Duodenal mucosa (tissue), 2 donors: Measurements from ENCODE around the gene TNFSF8.

Experiments used
- H3K27ac ChIP-seq: one replicate; pipeline ENCODE4 v1.7.0; 2013; ENCODE audit warnings: low read depth, low read length
- H3K27me3 ChIP-seq, 2 donors: one replicate each; pipeline ENCODE4 v1.7.0; 2013; ENCODE audit warnings: low read length in 2 of 2, control low read depth in 1 of 2; ENCODE audit not compliant: insufficient read depth in 2 of 2, control insufficient read depth in 1 of 2
- H3K36me3 ChIP-seq, 2 donors: one replicate each; pipeline ENCODE4 v1.7.0; 2013; ENCODE audit warnings: low read length in 2 of 2, control low read depth in 1 of 2; ENCODE audit not compliant: insufficient read depth in 2 of 2, control insufficient read depth in 1 of 2
- H3K4me1 ChIP-seq, 2 donors: one replicate each; pipeline ENCODE4 v1.7.0; 2013; ENCODE audit warnings: low read length in 2 of 2, control low read depth in 1 of 2; ENCODE audit not compliant: insufficient read depth in 2 of 2, control insufficient read depth in 1 of 2
- H3K4me3 ChIP-seq, 2 donors: one replicate each; pipeline ENCODE4 v1.7.0; 2013; ENCODE audit warnings: low read length in 2 of 2, low read depth in 1 of 2
- H3K9ac ChIP-seq, 2 donors: one replicate each; pipeline ENCODE4 v1.7.0; 2013; ENCODE audit warnings: low read length in 2 of 2, low read depth in 1 of 2
- H3K9me3 ChIP-seq, 2 donors: one replicate each; pipeline ENCODE4 v1.7.0; 2013; ENCODE audit warnings: low read length in 2 of 2, control low read depth in 1 of 2; ENCODE audit not compliant: control insufficient read depth in 1 of 2

The TNFSF8 gene

DNA sequence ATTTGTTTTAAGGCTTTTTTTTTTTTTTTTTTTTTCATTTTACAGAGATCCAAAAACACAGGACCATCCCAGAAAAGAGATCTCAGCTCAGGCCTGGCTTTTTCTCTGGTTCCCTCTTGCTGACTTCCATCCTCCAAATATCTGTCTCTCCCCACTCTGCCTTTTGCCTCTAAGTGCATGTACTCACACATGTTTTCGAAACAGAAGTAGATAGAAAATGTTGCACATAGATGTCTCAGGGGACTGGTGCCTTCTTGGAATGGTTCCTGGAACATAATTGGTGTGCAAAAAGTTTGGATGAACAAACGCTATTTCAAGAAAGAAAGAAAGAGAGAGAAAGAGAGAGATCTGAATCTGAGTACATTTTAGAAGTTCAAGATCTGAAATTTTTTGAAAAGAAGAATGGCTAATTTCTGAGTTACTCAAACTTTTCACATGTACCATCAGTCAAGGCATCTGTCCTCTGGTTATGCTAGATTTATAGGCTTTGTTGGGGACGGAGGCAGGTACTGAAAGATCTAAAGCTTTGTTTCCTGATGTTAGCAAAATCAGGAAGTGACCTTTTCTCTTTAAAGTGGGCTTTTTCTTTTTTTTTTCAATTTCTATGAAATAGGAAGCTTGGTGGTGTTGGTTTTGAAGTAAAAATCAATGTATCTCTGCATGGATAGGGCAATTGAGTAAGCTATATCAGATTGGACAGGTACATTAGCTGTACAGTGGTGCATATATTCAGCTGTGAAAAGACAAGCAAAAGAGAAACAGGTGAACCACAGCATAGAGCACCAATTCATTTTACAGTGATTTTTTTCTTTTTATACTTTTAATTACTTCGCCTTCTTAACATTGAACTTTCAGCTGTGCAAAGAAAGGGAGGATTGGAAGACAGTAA is 8.5 kb upstream of the TNFSF8 start:
- Histone ChIP-seq H3K4me3 (no peak overlapping the region), H3K9me3 (no peaks in the 10 kb centered on the region), H3K9ac (no peak overlapping the region), H3K27ac (no peak overlapping the region), H3K36me3 (no peaks in the 10 kb centered on the region), H3K4me1 (no peaks in the 10 kb centered on the region), H3K27me3 (no peaks in the 10 kb centered on the region)

GRCh38 chr9:114937516-114937915 is 7.1 kb upstream of the TNFSF8 start:
- no peaks in the 10 kb centered on the region for H3K9me3 ChIP-seq
- no peak overlapping the region for H3K27ac ChIP-seq
- no peak overlapping the region for H3K4me3 ChIP-seq
- no peak overlapping the region for H3K9ac ChIP-seq
- H3K4me1 ChIP-seq = no peaks in the 10 kb centered on the region
- H3K27me3 ChIP-seq = no peaks in the 10 kb centered on the region
- no peaks in the 10 kb centered on the region for H3K36me3 ChIP-seq

DNA sequence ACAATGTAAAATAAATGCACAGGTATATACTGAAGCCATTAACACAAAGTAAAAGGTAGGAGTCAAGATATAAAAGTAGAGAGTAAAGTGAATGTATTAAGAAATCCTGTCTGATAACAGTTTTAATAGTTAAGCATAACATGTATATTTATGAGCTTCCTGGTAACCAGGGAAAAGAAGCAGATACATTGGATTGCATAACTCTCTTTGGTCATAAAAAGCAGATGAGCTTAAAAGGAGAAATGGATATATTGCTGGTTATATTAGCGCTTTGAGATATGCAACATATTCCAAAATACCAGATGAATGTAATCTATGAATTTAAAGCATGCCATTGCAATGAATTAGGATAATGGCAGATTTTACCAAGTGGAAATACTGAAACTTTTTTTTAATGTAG is 6.2 kb upstream of the TNFSF8 start:
- H3K9ac ChIP-seq = no peak overlapping the region
- no peaks in the 10 kb centered on the region for H3K36me3 ChIP-seq
- H3K4me1 ChIP-seq = no peaks in the 10 kb centered on the region
- H3K9me3 ChIP-seq = no peaks in the 10 kb centered on the region
- no peaks in the 10 kb centered on the region for H3K27me3 ChIP-seq
- no peak overlapping the region for H3K4me3 ChIP-seq
- no peak overlapping the region for H3K27ac ChIP-seq

- Histone ChIP-seq H3K9ac (no peak overlapping the region), H3K36me3 (no peaks in the 10 kb centered on the region), H3K27me3 (peaks cover 0 to 2% of the 10 kb centered on the region in 2 donors), H3K9me3 (no peaks in the 10 kb centered on the region), H3K4me3 (no peak overlapping the region), H3K27ac (no peak overlapping the region), H3K4me1 (peaks cover 0 to 7% of the 10 kb centered on the region in 2 donors)
These were observed 4.7 kb upstream of the TNFSF8 start for GRCh38 chr9:114935119-114935518.

DNA sequence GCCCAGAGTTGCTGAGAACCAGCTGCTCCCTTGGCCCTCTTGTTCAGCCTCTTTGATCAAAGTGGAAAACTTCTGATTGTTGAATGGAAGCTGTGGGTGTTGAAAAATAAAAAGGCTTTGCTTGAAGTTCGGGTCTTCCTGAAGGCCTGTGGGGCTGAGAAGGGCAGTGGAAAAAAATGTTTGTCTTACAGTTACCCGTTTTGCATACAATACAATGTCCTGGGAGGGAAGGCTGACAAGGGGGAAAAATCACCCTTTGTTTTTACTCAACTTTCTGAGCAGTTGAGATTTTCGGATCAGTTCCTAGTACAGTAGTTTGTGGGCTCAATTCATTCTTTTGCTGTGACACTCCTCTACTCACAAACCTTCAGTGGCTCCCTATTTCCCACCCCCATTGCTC is 2.1 kb upstream of the TNFSF8 start:
- peaks cover 0 to 2% of the 10 kb centered on the region in 2 donors for H3K27me3 ChIP-seq
- H3K36me3 ChIP-seq = no peaks in the 10 kb centered on the region
- no peak overlapping the region for H3K9ac ChIP-seq
- no peaks in the 10 kb centered on the region for H3K9me3 ChIP-seq
- no peak overlapping the region for H3K4me3 ChIP-seq
- H3K27ac ChIP-seq = no peak overlapping the region
- H3K4me1 ChIP-seq = peaks cover 0 to 7% of the 10 kb centered on the region in 2 donors

DNA sequence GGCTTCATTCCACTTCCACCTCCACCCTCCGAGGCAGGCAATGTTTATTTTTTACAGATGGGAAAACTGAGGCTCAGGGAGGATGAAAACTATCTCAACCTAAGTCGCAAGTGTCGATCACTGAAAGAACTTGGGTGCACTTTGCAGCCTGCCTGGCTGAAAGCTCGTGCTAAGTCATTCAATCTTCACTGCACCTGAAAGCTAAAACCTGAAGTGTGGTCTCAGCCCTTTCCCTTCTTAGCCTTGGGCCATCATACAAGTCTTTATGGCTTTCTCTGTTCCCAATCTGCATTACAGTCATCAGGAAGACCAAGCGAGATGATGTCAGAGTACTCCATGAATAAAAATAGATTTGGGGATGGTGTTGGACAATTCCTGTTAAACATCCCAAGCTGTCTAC is 1.0 kb upstream of the TNFSF8 start:
- Histone ChIP-seq H3K4me3 (no peak overlapping the region), H3K4me1 (peaks cover 0 to 7% of the 10 kb centered on the region in 2 donors)

DNA sequence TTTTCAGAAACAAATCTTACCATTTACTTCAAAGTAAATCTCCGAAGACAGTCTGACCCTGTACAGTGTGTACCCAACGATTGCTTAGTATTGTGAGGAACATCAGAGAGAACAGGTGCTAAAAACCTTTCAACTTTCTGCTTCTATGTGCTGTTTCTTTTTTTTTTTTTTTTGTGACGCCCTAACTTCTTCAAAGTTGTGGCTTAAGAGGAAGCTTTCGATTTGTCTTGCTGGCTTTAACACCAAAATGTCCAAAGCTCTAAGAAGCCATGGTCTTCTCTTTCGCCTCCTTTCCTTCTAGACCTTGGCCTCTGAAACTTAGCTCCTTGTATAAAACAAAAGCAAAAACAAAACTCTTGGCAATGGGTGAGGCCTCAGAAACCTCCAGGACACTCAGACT is 1.2 kb downstream of the TNFSF8 start:
- peak overlapping the region; percentile 8 to 19 for H3K9ac ChIP-seq
- H3K4me3 ChIP-seq = peak overlapping the region; percentile 15 to 41
- H3K36me3 ChIP-seq = no peaks in the 10 kb centered on the region
- H3K27me3 ChIP-seq = peaks cover 0 to 2% of the 10 kb centered on the region in 2 donors
- peaks cover 0 to 7% of the 10 kb centered on the region in 2 donors for H3K4me1 ChIP-seq
- no peak overlapping the region for H3K27ac ChIP-seq
- H3K9me3 ChIP-seq = no peaks in the 10 kb centered on the region

More for the DNA sequence above, 1.0 kb upstream of the TNFSF8 start:
- Histone ChIP-seq H3K9me3 (no peaks in the 10 kb centered on the region), H3K27me3 (peaks cover 0 to 2% of the 10 kb centered on the region in 2 donors), H3K36me3 (no peaks in the 10 kb centered on the region), H3K27ac (no peak overlapping the region), H3K9ac (no peak overlapping the region)

- Histone ChIP-seq H3K9me3 (no peaks in the 10 kb centered on the region), H3K4me3 (peak overlapping the region; percentile 15 to 41), H3K27ac (no peak overlapping the region), H3K4me1 (peaks cover 0 to 7% of the 10 kb centered on the region in 2 donors), H3K9ac (peak overlapping the region; percentile 8 to 19), H3K36me3 (no peaks in the 10 kb centered on the region), H3K27me3 (peaks cover 0 to 2% of the 10 kb centered on the region in 2 donors)
These were observed 1.7 kb downstream of the TNFSF8 start for GRCh38 chr9:114928671-114929070.

DNA sequence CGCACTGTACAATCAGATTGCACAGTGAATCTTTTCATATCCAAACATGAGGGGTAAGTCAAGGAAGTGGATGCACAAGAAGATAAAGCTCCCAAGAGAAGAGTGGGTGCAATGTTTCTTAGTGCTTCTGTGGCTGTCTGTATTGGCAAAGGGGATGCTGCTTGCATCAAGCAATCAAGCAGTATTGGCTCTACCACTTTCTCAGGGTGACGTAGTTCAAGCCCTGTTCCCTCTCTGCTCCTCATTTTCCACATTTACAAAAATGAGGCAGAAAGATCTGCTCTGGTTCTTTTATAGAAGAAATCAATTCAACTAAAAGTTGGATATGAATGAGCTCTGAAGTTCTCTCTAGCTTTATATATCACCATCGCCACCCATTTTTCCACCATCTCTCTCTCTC is 2.3 kb downstream of the TNFSF8 start:
- H3K27ac ChIP-seq = no peak overlapping the region
- H3K36me3 ChIP-seq = no peaks in the 10 kb centered on the region
- peaks cover 0 to 2% of the 10 kb centered on the region in 2 donors for H3K27me3 ChIP-seq
- no peaks in the 10 kb centered on the region for H3K9me3 ChIP-seq
- H3K4me3 ChIP-seq = peak overlapping the region; percentile 25 to 36
- H3K9ac ChIP-seq = no peak overlapping the region
- peaks cover 0 to 7% of the 10 kb centered on the region in 2 donors for H3K4me1 ChIP-seq

- no peak overlapping the region for H3K4me3 ChIP-seq
- no peak overlapping the region for H3K9ac ChIP-seq
- H3K4me1 ChIP-seq = peaks cover 0 to 2% of the 10 kb centered on the region in 2 donors
- H3K27me3 ChIP-seq = no peaks in the 10 kb centered on the region
- no peaks in the 10 kb centered on the region for H3K36me3 ChIP-seq
- no peak overlapping the region for H3K27ac ChIP-seq
- no peaks in the 10 kb centered on the region for H3K9me3 ChIP-seq
These were observed 4.7 kb downstream of the TNFSF8 start for GRCh38 chr9:114925672-114926071.
